GM23338 (cell line): ENCODE measurements around the gene CABCOCO1. TPM values are rescaled to one million over a fixed set of nuclear protein-coding genes. Genes with fewer than 3 reads are reported as not detected.
A peak's percentile ranks its signal among the peaks of the same experiment; 100 is the strongest.
"Not testable (repeated sequence)": the region's sequence is repeated elsewhere in the genome, so short reads cannot be mapped to it uniquely, and the experiment has no call there.

ENCODE experiments used
- ATAC-seq: fragments of 200-7000 bp; cut with Tn5 transposase; 3 replicates; pipeline ENCODE4 v1.9.1; 2020
- DNase-seq: peaks from one replicate; pipeline ENCODE4 v3.0.0-alpha.2; 2015; ENCODE audit warnings: low spot score
- H2AFZ ChIP-seq: fragments of 200-600 bp; sonication (generic); 2 replicates; pipeline ENCODE4 v1.8.0; 2016; ENCODE audit warnings: antibody characterized with exemption, mild to moderate bottlenecking, moderate library complexity
- H3F3A ChIP-seq: fragments of 200-600 bp; sonication (generic); replicated peaks from 2 replicates; pipeline ENCODE4 v1.8.0; 2017; ENCODE audit warnings: antibody characterized with exemption, mixed run types, low read depth
- H3K27ac ChIP-seq: fragments of 200-600 bp; sonication (generic); 2 replicates; pipeline ENCODE4 v1.6.1; 2016; ENCODE audit warnings: low read depth
- H3K27me3 ChIP-seq: fragments of 200-600 bp; sonication (generic); 2 replicates; pipeline ENCODE4 v1.8.0; 2016; ENCODE audit warnings: mild to moderate bottlenecking, mixed run types, moderate library complexity; ENCODE audit not compliant: insufficient read depth
- H3K36me3 ChIP-seq: fragments of 200-600 bp; sonication (generic); 2 replicates; pipeline ENCODE4 v1.8.0; 2016; ENCODE audit warnings: mild to moderate bottlenecking; ENCODE audit not compliant: insufficient read depth
- H3K4me1 ChIP-seq: fragments of 200-600 bp; sonication (generic); 2 replicates; pipeline ENCODE4 v1.8.0; 2016; ENCODE audit warnings: mild to moderate bottlenecking, moderate library complexity; ENCODE audit not compliant: insufficient read depth
- H3K4me2 ChIP-seq: fragments of 200-600 bp; sonication (generic); 2 replicates; pipeline ENCODE4 v1.7.1; 2017; ENCODE audit warnings: mixed run types
- H3K4me3 ChIP-seq: fragments of 200-600 bp; sonication (generic); 2 replicates; pipeline ENCODE4 v1.6.1; 2016; ENCODE audit warnings: mixed run types
- H3K79me2 ChIP-seq: fragments of 200-600 bp; sonication (generic); replicated peaks from 2 replicates; pipeline ENCODE4 v1.8.0; 2017; ENCODE audit warnings: mild to moderate bottlenecking; ENCODE audit not compliant: insufficient read depth
- H3K9me2 ChIP-seq: fragments of 200-600 bp; sonication (generic); 2 replicates; pipeline ENCODE4 v1.8.0; 2017; ENCODE audit not compliant: insufficient read depth
- H4K20me1 ChIP-seq: fragments of 200-600 bp; sonication (generic); replicated peaks from 2 replicates; pipeline ENCODE4 v1.8.0; 2017; ENCODE audit warnings: mild to moderate bottlenecking; ENCODE audit not compliant: insufficient read depth
- H3K27ac Mint-ChIP-seq: 2 replicates; pipeline ENCODE4 v1.8.0; 2020; ENCODE audit warnings: inconsistent platforms, mild to moderate bottlenecking, moderate library complexity, mixed read lengths
- H3K27me3 Mint-ChIP-seq: 3 replicates; pipeline ENCODE4 v1.8.0; 2022; ENCODE audit warnings: low read depth, mild to moderate bottlenecking, moderate library complexity, mixed read lengths, inconsistent platforms; ENCODE audit not compliant: insufficient read depth, poor library complexity
- H3K36me3 Mint-ChIP-seq: 3 replicates; pipeline ENCODE4 v1.8.0; 2021; ENCODE audit warnings: low read depth, mild to moderate bottlenecking, inconsistent platforms, moderate library complexity, mixed read lengths
- H3K4me1 Mint-ChIP-seq: 3 replicates; pipeline ENCODE4 v1.8.0; 2020; ENCODE audit warnings: mild to moderate bottlenecking, inconsistent platforms, mixed read lengths
- H3K4me3 Mint-ChIP-seq: 3 replicates; pipeline ENCODE4 v1.8.0; 2021; ENCODE audit warnings: moderate library complexity, mild to moderate bottlenecking, inconsistent platforms, mixed read lengths
- H3K9me3 Mint-ChIP-seq: 3 replicates; pipeline ENCODE4 v1.8.0; 2020; ENCODE audit warnings: moderate library complexity, mild to moderate bottlenecking, inconsistent platforms, mixed read lengths
- EZH2phosphoT487 ChIP-seq: fragments of 200-600 bp; sonication (generic); IDR thresholded peaks from one replicate; pipeline ENCODE4 v1.8.1; 2018; ENCODE audit warnings: antibody characterized with exemption; ENCODE audit not compliant: unreplicated experiment
- JUNB ChIP-seq: IDR thresholded peaks from one replicate; pipeline ENCODE4 v1.6.1; 2016; ENCODE audit warnings: antibody characterized with exemption; ENCODE audit not compliant: unreplicated experiment
- NANOG ChIP-seq: IDR thresholded peaks from 2 replicates; pipeline ENCODE4 v1.6.1; 2016; ENCODE audit warnings: antibody characterized with exemption, borderline replicate concordance
- STAT1 ChIP-seq: IDR thresholded peaks from one replicate; pipeline ENCODE4 v1.6.1; 2016; ENCODE audit warnings: antibody characterized with exemption; ENCODE audit not compliant: unreplicated experiment
- polyA plus RNA-seq: library from polyadenylated mRNA; unstranded; fragments of >200 nt; fragmentation: Nextera tagmentation; extraction: Ambion mirVana; gene quantifications from 2 replicates; pipeline ENCODE4 v1.2.1, GENCODE V29; 2016
- total RNA-seq: library from RNA; depleted of rRNA; stranded (reverse); fragments of >200 nt; shearing (Covaris generic); gene quantifications from 2 replicates; pipeline ENCODE4 v1.2.3, GENCODE V29; 2014
- TF ChIP-seq, protein P1 (sequence below): IDR thresholded peaks from 2 replicates; pipeline ENCODE4 v1.6.1; 2016; ENCODE audit warnings: antibody characterized with exemption

Gene CABCOCO1
- total and polyA plus RNA-seq, 2 experiments from 2014 or later, result not detected

- Histone ChIP-seq H4K20me1 (no peaks in the 10 kb centered on the region), H2AFZ (peak overlapping the region; percentile 48; the same call in 1 of the 2 replicates), H3K79me2 (no peaks in the 10 kb centered on the region), H3F3A (no peaks in the 10 kb centered on the region), H3K9me2 (no peaks in the 10 kb centered on the region), H3K4me3 (no peak overlapping the region), H3K27ac (no peak overlapping the region), H3K27me3 (no peaks in the 10 kb centered on the region), H3K36me3 (no peaks in the 10 kb centered on the region), H3K4me1 (no peaks in the 10 kb centered on the region), H3K4me2 (no peak overlapping the region)
- Mint-ChIP-seq H3K4me3 (no peak overlapping the region), H3K27ac (no peak overlapping the region), H3K36me3 (no peaks in the 10 kb centered on the region; the same call in 1 of the 3 replicates), H3K4me1 (no peaks in the 10 kb centered on the region), H3K9me3 (no peaks in the 10 kb centered on the region), H3K27me3 (no peaks in the 10 kb centered on the region)
- TF ChIP-seq NANOG (no peak), STAT1 (no peak), JUNB (no peak), EZH2phosphoT487 (no peak)
- no peak for DNase-seq
- ATAC-seq, result no peak
Observed at GRCh38 chr10:61688551-61689308, 26.0 kb downstream of the CABCOCO1 start.

- H3K9me3 Mint-ChIP-seq, H3K36me3 Mint-ChIP-seq, H3K4me3 ChIP-seq, H3K9me2 ChIP-seq, DNase-seq, H3F3A ChIP-seq, H3K79me2 ChIP-seq, H3K27me3 Mint-ChIP-seq, H3K36me3 ChIP-seq, H3K4me1 Mint-ChIP-seq, H3K4me1 ChIP-seq, H3K27me3 ChIP-seq, H4K20me1 ChIP-seq, ATAC-seq, H3K27ac Mint-ChIP-seq, H3K4me2 ChIP-seq, H3K27ac ChIP-seq, H2AFZ ChIP-seq, H3K4me3 Mint-ChIP-seq: not testable (repeated sequence)
Observed at GRCh38 chr10:61691667-61692066, 28.9 kb downstream of the CABCOCO1 start.

DNA sequence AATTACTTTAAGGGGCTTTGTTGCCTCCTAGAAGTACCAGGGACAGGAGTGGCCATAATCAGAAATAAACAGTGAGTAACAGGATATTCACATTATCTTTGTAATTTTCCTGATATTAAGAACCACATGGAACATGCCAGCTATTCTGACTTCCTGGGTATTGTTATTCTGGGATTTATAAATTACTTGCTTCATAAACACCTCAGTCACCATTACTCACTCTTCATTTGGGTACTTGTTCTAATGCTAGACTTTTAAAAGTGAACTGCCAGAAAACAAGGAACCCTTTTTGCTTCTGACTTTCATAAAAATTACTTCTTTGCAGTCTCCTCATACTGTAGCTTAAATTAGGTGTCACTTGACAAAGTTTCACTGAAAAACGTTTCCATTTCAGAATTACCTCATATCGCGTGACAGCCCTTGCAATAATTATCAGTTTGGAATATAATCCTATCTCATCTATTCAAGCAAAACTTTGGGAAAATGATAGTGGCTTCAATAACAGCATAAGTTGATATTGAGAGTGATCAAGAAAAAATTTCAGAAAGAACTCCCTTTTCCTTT lies 29.8 kb downstream of the CABCOCO1 start:
- H3K4me2 ChIP-seq, result no peak overlapping the region

More for the DNA sequence above, 29.8 kb downstream of the CABCOCO1 start:
- Histone ChIP-seq H3K4me3 (no peak overlapping the region), H3K36me3 (no peaks in the 10 kb centered on the region), H3K27me3 (no peaks in the 10 kb centered on the region), H3F3A (no peaks in the 10 kb centered on the region), H2AFZ (no peak overlapping the region), H4K20me1 (no peaks in the 10 kb centered on the region), H3K9me2 (no peaks in the 10 kb centered on the region), H3K27ac (no peak overlapping the region), H3K4me1 (no peaks in the 10 kb centered on the region), H3K79me2 (no peaks in the 10 kb centered on the region)
- no peaks in the 10 kb centered on the region for H3K4me1 Mint-ChIP-seq
- H3K27me3 Mint-ChIP-seq, result no peaks in the 10 kb centered on the region
- DNase-seq, result no peak
- H3K27ac Mint-ChIP-seq, result no peak overlapping the region
- no peaks in the 10 kb centered on the region for H3K9me3 Mint-ChIP-seq
- ATAC-seq, result no peak
- no peak overlapping the region for H3K4me3 Mint-ChIP-seq
- TF ChIP-seq, protein P1, sequence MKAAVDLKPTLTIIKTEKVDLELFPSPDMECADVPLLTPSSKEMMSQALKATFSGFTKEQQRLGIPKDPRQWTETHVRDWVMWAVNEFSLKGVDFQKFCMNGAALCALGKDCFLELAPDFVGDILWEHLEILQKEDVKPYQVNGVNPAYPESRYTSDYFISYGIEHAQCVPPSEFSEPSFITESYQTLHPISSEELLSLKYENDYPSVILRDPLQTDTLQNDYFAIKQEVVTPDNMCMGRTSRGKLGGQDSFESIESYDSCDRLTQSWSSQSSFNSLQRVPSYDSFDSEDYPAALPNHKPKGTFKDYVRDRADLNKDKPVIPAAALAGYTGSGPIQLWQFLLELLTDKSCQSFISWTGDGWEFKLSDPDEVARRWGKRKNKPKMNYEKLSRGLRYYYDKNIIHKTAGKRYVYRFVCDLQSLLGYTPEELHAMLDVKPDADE, result no peak
- H3K36me3 Mint-ChIP-seq, result no peaks in the 10 kb centered on the region; the same call in 1 of the 3 replicates
